D721Med (cell line): Measurements from ENCODE around the gene DEPDC5.

ENCODE experiments used
- DNase-seq: peaks from one replicate; pipeline ENCODE4 v3.0.0; 2011; ENCODE audit warnings: low spot score; ENCODE audit not compliant: insufficient read length
- FAIRE-seq: peaks from 2 replicates; lab custom pipeline; 2011; peaks lifted over from hg19 to GRCh38; lab: Jason Lieb, UNC
- CTCF ChIP-seq: IDR thresholded peaks from 2 replicates; pipeline ENCODE4 v1.5.1; 2012; ENCODE audit warnings: mild to moderate bottlenecking, control low read depth; ENCODE audit not compliant: insufficient read depth; ENCODE audit errors: missing control alignments

DEPDC5 gene

GRCh38 chr22:31905356-31905755, 151.5 kb downstream of the DEPDC5 start:
- TF ChIP-seq CTCF, result no peak
- FAIRE-seq, result no peak
- no peak for DNase-seq

- no peak for TF ChIP-seq CTCF
- DNase-seq (no peak), FAIRE-seq (no peak)
Measured at GRCh38 chr22:31906086-31906485, 152.3 kb downstream of the DEPDC5 start.

GRCh38 chr22:31906569-31906968, 152.8 kb downstream of the DEPDC5 start:
- no peak for TF ChIP-seq CTCF
- DNase-seq (no peak), FAIRE-seq (no peak)

- FAIRE-seq (no peak), DNase-seq (no peak)
- TF ChIP-seq CTCF, result no peak
Measured at GRCh38 chr22:31909977-31910376, 156.2 kb downstream of the DEPDC5 start.

GRCh38 chr22:31911565-31912406, 158.0 kb downstream of the DEPDC5 start:
- DNase-seq, result no peak
- no peak for TF ChIP-seq CTCF
- no peak for FAIRE-seq

- FAIRE-seq (no peak), DNase-seq (no peak)
- TF ChIP-seq CTCF, result no peak
Measured at GRCh38 chr22:31912407-31912743, 158.6 kb downstream of the DEPDC5 start.

GRCh38 chr22:31915586-31915985, 161.8 kb downstream of the DEPDC5 start:
- DNase-seq (no peak), FAIRE-seq (no peak)
- TF ChIP-seq CTCF, result no peak
